Measurements from ENCODE around the gene PMEPA1. TPM values are rescaled to one million over a fixed set of nuclear protein-coding genes. Genes with fewer than 3 reads are reported as not detected.

PMEPA1 gene
- total and polyA plus RNA-seq, 2 experiments from 2014 or later = 7.3 to 15.4 TPM

- H3K79me2 ChIP-seq (replicated peaks; ENCODE audit: insufficient read depth) = no peaks in the 10 kb centered on the region
- no peak for ATAC-seq
Measured at GRCh38 chr20:57601737-57602136, 108.1 kb downstream of the PMEPA1 start.

DNA sequence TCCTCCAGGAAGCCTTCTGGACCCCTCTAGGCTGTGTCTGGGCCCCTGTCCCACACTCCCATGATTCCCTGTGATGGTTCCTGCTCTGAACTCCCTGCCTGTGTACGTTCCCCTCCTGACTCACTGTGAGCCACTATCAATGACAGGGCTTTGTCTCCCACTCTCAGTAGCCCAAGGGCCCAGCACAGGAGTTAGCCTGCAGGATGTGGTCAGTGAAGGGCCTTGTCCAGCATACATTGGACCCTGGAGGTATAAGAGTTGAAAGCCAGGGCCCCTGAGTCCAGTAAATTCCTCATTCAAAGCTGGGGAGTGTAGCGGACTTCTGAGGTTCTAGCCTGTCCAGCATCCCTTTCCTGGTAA is 108.6 kb downstream of the PMEPA1 start:
- Mint-ChIP-seq H3K9me3 (peaks cover 3% of the 10 kb centered on the region; the same call in 1 of the 3 replicates), H3K27ac (no peak overlapping the region), H3K4me3 (no peak overlapping the region), H3K36me3 (ENCODE audit: low read depth) (no peaks in the 10 kb centered on the region), H3K27me3 (ENCODE audit: insufficient read depth, low read depth, poor library complexity) (peaks cover 13% of the 10 kb centered on the region), H3K4me1 (peaks cover 6% of the 10 kb centered on the region)
- Histone ChIP-seq H3K36me3 (ENCODE audit: insufficient read depth) (no peaks in the 10 kb centered on the region), H3F3A (replicated peaks; ENCODE audit: low read depth) (no peaks in the 10 kb centered on the region), H3K4me3 (no peak overlapping the region), H2AFZ (no peak overlapping the region), H3K79me2 (replicated peaks; ENCODE audit: insufficient read depth) (no peaks in the 10 kb centered on the region), H4K20me1 (replicated peaks; ENCODE audit: insufficient read depth) (no peaks in the 10 kb centered on the region), H3K27me3 (ENCODE audit: insufficient read depth) (no peaks in the 10 kb centered on the region), H3K27ac (ENCODE audit: low read depth) (no peak overlapping the region), H3K4me2 (no peak overlapping the region), H3K4me1 (ENCODE audit: insufficient read depth) (no peaks in the 10 kb centered on the region; the same call in 1 of the 2 replicates), H3K9me2 (ENCODE audit: insufficient read depth) (no peaks in the 10 kb centered on the region)
- ATAC-seq = no peak
- no peak for DNase-seq (ENCODE audit: low spot score)
- TF ChIP-seq, protein P1, sequence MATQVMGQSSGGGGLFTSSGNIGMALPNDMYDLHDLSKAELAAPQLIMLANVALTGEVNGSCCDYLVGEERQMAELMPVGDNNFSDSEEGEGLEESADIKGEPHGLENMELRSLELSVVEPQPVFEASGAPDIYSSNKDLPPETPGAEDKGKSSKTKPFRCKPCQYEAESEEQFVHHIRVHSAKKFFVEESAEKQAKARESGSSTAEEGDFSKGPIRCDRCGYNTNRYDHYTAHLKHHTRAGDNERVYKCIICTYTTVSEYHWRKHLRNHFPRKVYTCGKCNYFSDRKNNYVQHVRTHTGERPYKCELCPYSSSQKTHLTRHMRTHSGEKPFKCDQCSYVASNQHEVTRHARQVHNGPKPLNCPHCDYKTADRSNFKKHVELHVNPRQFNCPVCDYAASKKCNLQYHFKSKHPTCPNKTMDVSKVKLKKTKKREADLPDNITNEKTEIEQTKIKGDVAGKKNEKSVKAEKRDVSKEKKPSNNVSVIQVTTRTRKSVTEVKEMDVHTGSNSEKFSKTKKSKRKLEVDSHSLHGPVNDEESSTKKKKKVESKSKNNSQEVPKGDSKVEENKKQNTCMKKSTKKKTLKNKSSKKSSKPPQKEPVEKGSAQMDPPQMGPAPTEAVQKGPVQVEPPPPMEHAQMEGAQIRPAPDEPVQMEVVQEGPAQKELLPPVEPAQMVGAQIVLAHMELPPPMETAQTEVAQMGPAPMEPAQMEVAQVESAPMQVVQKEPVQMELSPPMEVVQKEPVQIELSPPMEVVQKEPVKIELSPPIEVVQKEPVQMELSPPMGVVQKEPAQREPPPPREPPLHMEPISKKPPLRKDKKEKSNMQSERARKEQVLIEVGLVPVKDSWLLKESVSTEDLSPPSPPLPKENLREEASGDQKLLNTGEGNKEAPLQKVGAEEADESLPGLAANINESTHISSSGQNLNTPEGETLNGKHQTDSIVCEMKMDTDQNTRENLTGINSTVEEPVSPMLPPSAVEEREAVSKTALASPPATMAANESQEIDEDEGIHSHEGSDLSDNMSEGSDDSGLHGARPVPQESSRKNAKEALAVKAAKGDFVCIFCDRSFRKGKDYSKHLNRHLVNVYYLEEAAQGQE (IDR thresholded peaks at IDR 0.05; ENCODE audit: unreplicated experiment) = no peak
- TF ChIP-seq ZNF331 (CRISPR knock-in tag; IDR thresholded peaks at IDR 0.05; ENCODE audit: low read depth) = no peak
- TF ChIP-seq, protein P2, sequence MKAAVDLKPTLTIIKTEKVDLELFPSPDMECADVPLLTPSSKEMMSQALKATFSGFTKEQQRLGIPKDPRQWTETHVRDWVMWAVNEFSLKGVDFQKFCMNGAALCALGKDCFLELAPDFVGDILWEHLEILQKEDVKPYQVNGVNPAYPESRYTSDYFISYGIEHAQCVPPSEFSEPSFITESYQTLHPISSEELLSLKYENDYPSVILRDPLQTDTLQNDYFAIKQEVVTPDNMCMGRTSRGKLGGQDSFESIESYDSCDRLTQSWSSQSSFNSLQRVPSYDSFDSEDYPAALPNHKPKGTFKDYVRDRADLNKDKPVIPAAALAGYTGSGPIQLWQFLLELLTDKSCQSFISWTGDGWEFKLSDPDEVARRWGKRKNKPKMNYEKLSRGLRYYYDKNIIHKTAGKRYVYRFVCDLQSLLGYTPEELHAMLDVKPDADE (IDR thresholded peaks at IDR 0.05) = no peak
- no peak for TF ChIP-seq JUNB (IDR thresholded peaks at IDR 0.05; ENCODE audit: unreplicated experiment)
- TF ChIP-seq EZH2phosphoT487 (IDR thresholded peaks at IDR 0.05; ENCODE audit: unreplicated experiment) = no peak
- TF ChIP-seq ZNF114 (CRISPR knock-in tag; IDR thresholded peaks at IDR 0.05) = no peak
- no peak for TF ChIP-seq STAT1 (IDR thresholded peaks at IDR 0.05; ENCODE audit: unreplicated experiment)

More at GRCh38 chr20:57601737-57602136, 108.1 kb downstream of the PMEPA1 start:
- no peak overlapping the region for H3K4me2 ChIP-seq
- DNase-seq (ENCODE audit: low spot score) = no peak
- H3K27ac Mint-ChIP-seq = no peak overlapping the region
- no peak overlapping the region for H2AFZ ChIP-seq
- H3K27me3 Mint-ChIP-seq (ENCODE audit: insufficient read depth, low read depth, poor library complexity) = peaks cover 13% of the 10 kb centered on the region
- no peaks in the 10 kb centered on the region for H3F3A ChIP-seq (replicated peaks; ENCODE audit: low read depth)
- no peaks in the 10 kb centered on the region for H3K9me2 ChIP-seq (ENCODE audit: insufficient read depth)
- no peaks in the 10 kb centered on the region for H3K36me3 Mint-ChIP-seq (ENCODE audit: low read depth)
- H3K4me1 ChIP-seq (ENCODE audit: insufficient read depth) = no peaks in the 10 kb centered on the region; the same call in 1 of the 2 replicates
- H3K4me3 Mint-ChIP-seq = no peak overlapping the region
- H3K36me3 ChIP-seq (ENCODE audit: insufficient read depth) = no peaks in the 10 kb centered on the region
- H3K27me3 ChIP-seq (ENCODE audit: insufficient read depth) = no peaks in the 10 kb centered on the region
- peaks cover 6% of the 10 kb centered on the region for H3K4me1 Mint-ChIP-seq
- no peaks in the 10 kb centered on the region for H4K20me1 ChIP-seq (replicated peaks; ENCODE audit: insufficient read depth)
- TF ChIP-seq, protein P1 (IDR thresholded peaks at IDR 0.05; ENCODE audit: unreplicated experiment) = no peak
- TF ChIP-seq, protein P2 (IDR thresholded peaks at IDR 0.05) = no peak
- no peak for TF ChIP-seq NANOG (IDR thresholded peaks at IDR 0.05; ENCODE audit: borderline replicate concordance)
- TF ChIP-seq, protein P3, sequence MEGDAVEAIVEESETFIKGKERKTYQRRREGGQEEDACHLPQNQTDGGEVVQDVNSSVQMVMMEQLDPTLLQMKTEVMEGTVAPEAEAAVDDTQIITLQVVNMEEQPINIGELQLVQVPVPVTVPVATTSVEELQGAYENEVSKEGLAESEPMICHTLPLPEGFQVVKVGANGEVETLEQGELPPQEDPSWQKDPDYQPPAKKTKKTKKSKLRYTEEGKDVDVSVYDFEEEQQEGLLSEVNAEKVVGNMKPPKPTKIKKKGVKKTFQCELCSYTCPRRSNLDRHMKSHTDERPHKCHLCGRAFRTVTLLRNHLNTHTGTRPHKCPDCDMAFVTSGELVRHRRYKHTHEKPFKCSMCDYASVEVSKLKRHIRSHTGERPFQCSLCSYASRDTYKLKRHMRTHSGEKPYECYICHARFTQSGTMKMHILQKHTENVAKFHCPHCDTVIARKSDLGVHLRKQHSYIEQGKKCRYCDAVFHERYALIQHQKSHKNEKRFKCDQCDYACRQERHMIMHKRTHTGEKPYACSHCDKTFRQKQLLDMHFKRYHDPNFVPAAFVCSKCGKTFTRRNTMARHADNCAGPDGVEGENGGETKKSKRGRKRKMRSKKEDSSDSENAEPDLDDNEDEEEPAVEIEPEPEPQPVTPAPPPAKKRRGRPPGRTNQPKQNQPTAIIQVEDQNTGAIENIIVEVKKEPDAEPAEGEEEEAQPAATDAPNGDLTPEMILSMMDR (conservative IDR thresholded peaks at IDR 0.05; ENCODE audit: low read depth in 2 of 2) = no peak
- TF ChIP-seq ZNF331 (CRISPR knock-in tag; IDR thresholded peaks at IDR 0.05; ENCODE audit: low read depth) = no peak
- no peak overlapping the region for H3K27ac ChIP-seq (ENCODE audit: low read depth)
- H3K9me3 Mint-ChIP-seq = peaks cover 3% of the 10 kb centered on the region; the same call in 1 of the 3 replicates
- no peak overlapping the region for H3K4me3 ChIP-seq

Data from GM23338 (cell line).